Neuronal stem cell (in vitro differentiated cells): ENCODE measurements around the gene ADCK1.

ENCODE experiments used
- DNase-seq: peaks from one replicate; pipeline ENCODE4 v3.0.0-alpha.2; 2013; ENCODE audit warnings: low spot score
- H2AFZ ChIP-seq: one replicate; pipeline ENCODE4 v1.6.1; 2013; ENCODE audit warnings: mild to moderate bottlenecking, low read length, inconsistent platforms
- H2AK5ac ChIP-seq: 2 replicates; pipeline ENCODE4 v1.6.1; 2013; ENCODE audit warnings: low read depth, mild to moderate bottlenecking, inconsistent platforms, low read length, moderate library complexity, mixed read lengths
- H2BK120ac ChIP-seq: 2 replicates; pipeline ENCODE4 v1.6.1; 2013; ENCODE audit warnings: low read depth, mild to moderate bottlenecking, inconsistent platforms, low read length, moderate library complexity, mixed read lengths
- H2BK12ac ChIP-seq: one replicate; pipeline ENCODE4 v1.6.1; 2013; ENCODE audit warnings: low read length, inconsistent platforms
- H2BK15ac ChIP-seq: 2 replicates; pipeline ENCODE4 v1.6.1; 2013; ENCODE audit warnings: mild to moderate bottlenecking, low read length, inconsistent platforms, mixed read lengths
- H2BK5ac ChIP-seq: one replicate; pipeline ENCODE4 v1.6.1; 2013; ENCODE audit warnings: inconsistent platforms, mild to moderate bottlenecking, low read length, moderate library complexity
- H3K14ac ChIP-seq: one replicate; pipeline ENCODE4 v1.6.1; 2013; ENCODE audit warnings: low read length, inconsistent platforms
- H3K18ac ChIP-seq: 2 replicates; pipeline ENCODE4 v1.6.1; 2013; ENCODE audit warnings: low read length, inconsistent platforms
- H3K23ac ChIP-seq: 2 replicates; pipeline ENCODE4 v1.6.1; 2013; ENCODE audit warnings: low read depth, mild to moderate bottlenecking, mixed read lengths, low read length, inconsistent platforms; ENCODE audit not compliant: poor library complexity
- H3K27ac ChIP-seq: replicated peaks from 3 replicates; pipeline ENCODE4 v1.5.1; 2013; ENCODE audit warnings: low read length, inconsistent platforms
- H3K27me3 ChIP-seq, 3 experiments: 2 replicates each; pipeline ENCODE4 v1.6.1; 2013; ENCODE audit warnings: low read length in 3 of 3, mild to moderate bottlenecking in 2 of 3, inconsistent platforms in 1 of 3, low read depth in 1 of 3, mixed read lengths in 1 of 3, moderate library complexity in 1 of 3; ENCODE audit not compliant: control insufficient read depth in 3 of 3, insufficient read depth in 3 of 3
- H3K36me3 ChIP-seq, 2 donors: replicated peaks in 1 of 2; 2 replicates each; pipeline ENCODE4 v1.6.1; 2013; ENCODE audit warnings: low read length in 2 of 2; ENCODE audit not compliant: control insufficient read depth in 2 of 2, insufficient read depth in 2 of 2
- H3K4ac ChIP-seq: 2 replicates; pipeline ENCODE4 v1.6.1; 2013; ENCODE audit warnings: inconsistent platforms, mild to moderate bottlenecking, low read length, moderate library complexity
- H3K4me1 ChIP-seq, 2 donors: 1 replicate in 1 of 2; 2 replicates in 1 of 2; pipeline ENCODE4 v1.6.1; 2013; ENCODE audit warnings: low read length in 2 of 2, low read depth in 1 of 2; ENCODE audit not compliant: control insufficient read depth in 2 of 2, insufficient read depth in 1 of 2
- H3K4me2 ChIP-seq: one replicate; pipeline ENCODE4 v1.6.1; 2013; ENCODE audit warnings: mild to moderate bottlenecking, low read length, inconsistent platforms; ENCODE audit not compliant: insufficient read depth, poor library complexity, severe bottlenecking
- H3K4me3 ChIP-seq, 2 donors: 2 replicates each; pipeline ENCODE4 v1.5.1; 2013; ENCODE audit warnings: low read length in 2 of 2, mild to moderate bottlenecking in 2 of 2, inconsistent platforms in 1 of 2, moderate library complexity in 1 of 2
- H3K79me1 ChIP-seq: one replicate; pipeline ENCODE4 v1.6.1; 2013; ENCODE audit warnings: low read depth, mild to moderate bottlenecking, inconsistent platforms, low read length, moderate library complexity
- H3K9ac ChIP-seq: one replicate; pipeline ENCODE4 v1.6.1; 2013; ENCODE audit warnings: mild to moderate bottlenecking, low read depth, low read length, inconsistent platforms; ENCODE audit not compliant: poor library complexity
- H3K9me3 ChIP-seq, 2 donors: replicated peaks in 1 of 2; 2 replicates each; pipeline versions ENCODE3 to v1.6.1; 2013; ENCODE audit warnings: low read length in 2 of 2, mild to moderate bottlenecking in 2 of 2, inconsistent platforms in 1 of 2, low read depth in 1 of 2, mixed read lengths in 1 of 2, moderate library complexity in 1 of 2; ENCODE audit not compliant: control insufficient read depth in 2 of 2, insufficient read depth in 1 of 2
- H4K8ac ChIP-seq: one replicate; pipeline ENCODE4 v1.6.1; 2013; ENCODE audit warnings: low read depth, mild to moderate bottlenecking, inconsistent platforms, low read length, moderate library complexity
- H4K91ac ChIP-seq: one replicate; pipeline ENCODE4 v1.6.1; 2013; ENCODE audit warnings: low read length, low read depth, mild to moderate bottlenecking, inconsistent platforms; ENCODE audit not compliant: poor library complexity
- WGBS, 2 donors: extraction: QIAGEN DNeasy Blood & Tissue Kit; methylation state at CpG; one replicate each; pipeline ENCODE4 v1.1.7; 2013; ENCODE audit warnings: missing lambda C conversion rate in 2 of 2, mixed read lengths in 1 of 2; ENCODE audit not compliant: insufficient read length in 2 of 2, insufficient replicate concordance in 1 of 2; ENCODE audit errors: extremely low coverage in 2 of 2; 5-methylcytosine and 5-hydroxymethylcytosine counted together

The ADCK1 gene

DNA sequence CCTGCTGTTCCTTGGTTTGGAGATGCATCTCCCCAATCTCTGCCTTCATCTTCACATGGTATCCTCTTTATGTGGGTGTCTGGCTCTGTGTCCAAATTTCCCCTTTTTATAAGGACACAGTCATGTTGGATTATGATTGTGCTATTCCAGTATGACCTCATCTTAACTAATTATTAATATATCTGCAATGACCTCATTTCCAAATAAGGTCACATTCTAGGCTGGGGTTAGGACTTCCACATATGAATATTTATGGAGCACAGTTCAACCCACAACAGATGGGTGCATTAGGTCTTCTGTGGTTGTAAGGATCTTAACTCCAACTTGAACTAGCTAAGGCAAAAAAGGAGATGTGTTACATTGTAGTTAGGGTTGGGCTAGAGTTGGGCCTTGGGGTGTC, 69.4 kb downstream of the ADCK1 start:
- H2AFZ ChIP-seq = no peak overlapping the region

DNA sequence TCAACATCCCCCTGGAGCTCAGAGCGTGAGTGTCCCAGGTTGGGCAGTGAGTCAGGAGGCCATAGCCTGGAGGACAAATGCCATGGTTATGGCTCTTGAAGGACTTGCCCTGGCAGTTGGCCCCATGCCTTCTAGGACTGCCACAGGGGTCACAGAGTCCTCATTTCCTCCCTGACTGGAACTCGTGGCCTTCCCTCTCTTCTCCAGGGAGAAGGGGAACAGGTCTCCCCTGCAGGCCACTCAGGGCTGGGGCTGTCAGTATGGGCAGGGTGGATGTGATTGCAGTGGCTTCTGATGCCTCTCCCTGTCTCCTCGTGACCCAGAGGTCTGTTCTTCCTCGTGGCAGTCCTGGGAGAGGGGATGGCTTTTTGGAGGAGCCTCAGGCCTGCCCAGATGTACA, 70.7 kb downstream of the ADCK1 start:
- no peak overlapping the region for H2BK12ac ChIP-seq
- no peaks in the 10 kb centered on the region for H3K79me1 ChIP-seq
- no peak overlapping the region for H3K18ac ChIP-seq
- H3K27ac ChIP-seq = no peak overlapping the region
- no peak overlapping the region for H3K9ac ChIP-seq
- no peaks in the 10 kb centered on the region for H3K36me3 ChIP-seq
- H3K9me3 ChIP-seq = no peaks in the 10 kb centered on the region
- H3K4ac ChIP-seq = no peak overlapping the region
- DNase-seq = no peak
- no peak overlapping the region for H2BK120ac ChIP-seq
- WGBS, 2 donors = no CpG with 5 or more reads among the region's 4 CpGs
- H3K4me3 ChIP-seq = no peak overlapping the region
- no peak overlapping the region for H3K4me2 ChIP-seq
- H3K23ac ChIP-seq = no peak overlapping the region
- H3K4me1 ChIP-seq = no peaks in the 10 kb centered on the region
- no peaks in the 10 kb centered on the region for H3K27me3 ChIP-seq
- H3K14ac ChIP-seq = peak overlapping the region; percentile 82
- no peak overlapping the region for H2AFZ ChIP-seq
- H4K91ac ChIP-seq = no peak overlapping the region
- H2BK15ac ChIP-seq = no peak overlapping the region
- H2BK5ac ChIP-seq = no peak overlapping the region
- H4K8ac ChIP-seq = no peak overlapping the region
- no peak overlapping the region for H2AK5ac ChIP-seq

More for the DNA sequence above, 69.4 kb downstream of the ADCK1 start:
- no peak overlapping the region for H4K91ac ChIP-seq
- H2AK5ac ChIP-seq = no peak overlapping the region
- no peak overlapping the region for H3K4ac ChIP-seq
- no peak for DNase-seq
- no peak overlapping the region for H3K4me3 ChIP-seq
- H3K9me3 ChIP-seq = no peaks in the 10 kb centered on the region
- no peak overlapping the region for H3K23ac ChIP-seq
- H3K27ac ChIP-seq = no peak overlapping the region
- H3K9ac ChIP-seq = no peak overlapping the region
- no peak overlapping the region for H3K4me2 ChIP-seq
- H3K4me1 ChIP-seq = no peaks in the 10 kb centered on the region
- H3K14ac ChIP-seq = no peak overlapping the region
- no peak overlapping the region for H2BK5ac ChIP-seq
- no peaks in the 10 kb centered on the region for H3K36me3 ChIP-seq
- H3K18ac ChIP-seq = no peak overlapping the region
- H2BK12ac ChIP-seq = no peak overlapping the region
- no peaks in the 10 kb centered on the region for H3K79me1 ChIP-seq
- H3K27me3 ChIP-seq = no peaks in the 10 kb centered on the region
- H2BK15ac ChIP-seq = no peak overlapping the region
- no peak overlapping the region for H4K8ac ChIP-seq
- no peak overlapping the region for H2BK120ac ChIP-seq

- Histone ChIP-seq H3K4me3 (no peak overlapping the region), H2AFZ (no peak overlapping the region), H2BK12ac (no peak overlapping the region), H4K91ac (no peak overlapping the region), H2AK5ac (no peak overlapping the region), H2BK15ac (no peak overlapping the region), H3K23ac (no peak overlapping the region), H3K27me3 (no peaks in the 10 kb centered on the region), H3K4me2 (no peak overlapping the region), H3K18ac (no peak overlapping the region), H3K4ac (no peak overlapping the region), H3K4me1 (no peaks in the 10 kb centered on the region), H3K9me3 (no peaks in the 10 kb centered on the region), H2BK5ac (no peak overlapping the region), H3K79me1 (no peaks in the 10 kb centered on the region), H3K14ac (no peak overlapping the region), H3K27ac (no peak overlapping the region), H3K9ac (no peak overlapping the region), H4K8ac (no peak overlapping the region), H2BK120ac (no peak overlapping the region), H3K36me3 (no peaks in the 10 kb centered on the region)
- no CpG with 5 or more reads among the region's 8 CpGs for WGBS, 2 donors
- no peak for DNase-seq
Measured at GRCh38 chr14:77872152-77872551, 72.2 kb downstream of the ADCK1 start.

GRCh38 chr14:77872983-77873382, 73.1 kb downstream of the ADCK1 start:
- Histone ChIP-seq H3K27ac (no peak overlapping the region), H2AFZ (no peak overlapping the region), H3K4me1 (no peaks in the 10 kb centered on the region), H3K23ac (no peak overlapping the region), H4K91ac (no peak overlapping the region), H2BK120ac (no peak overlapping the region), H3K79me1 (no peaks in the 10 kb centered on the region), H2BK12ac (no peak overlapping the region), H3K9ac (no peak overlapping the region), H2BK5ac (no peak overlapping the region), H2BK15ac (no peak overlapping the region), H3K4ac (no peak overlapping the region), H3K27me3 (no peaks in the 10 kb centered on the region), H3K14ac (no peak overlapping the region), H4K8ac (no peak overlapping the region), H3K4me3 (no peak overlapping the region), H3K18ac (no peak overlapping the region), H3K36me3 (no peaks in the 10 kb centered on the region), H3K9me3 (no peaks in the 10 kb centered on the region), H3K4me2 (no peak overlapping the region), H2AK5ac (no peak overlapping the region)
- no peak for DNase-seq
- WGBS, 2 donors = no CpG with 5 or more reads among the region's 4 CpGs
